ENCODE results near the gene BAX.

GRCh38 chr19:48968813-48969218, 14.1 kb downstream of the BAX start:
- no peak for TF ChIP-seq CTCF (IDR thresholded peaks at IDR 0.05; ENCODE audit: insufficient read depth, low read length)
- no peak for TF ChIP-seq GABPA (IDR thresholded peaks at IDR 0.05; ENCODE audit: low read depth)
- TF ChIP-seq POLR2AphosphoS5 (IDR thresholded peaks at IDR 0.05; ENCODE audit: low read depth): no peak
- TF ChIP-seq SPI1 (IDR thresholded peaks at IDR 0.05; ENCODE audit: borderline replicate concordance, low read depth): no peak
